Fibroblast of villous mesenchyme (primary cell): ENCODE results near the gene SRL. TPM values are rescaled to one million over a fixed set of nuclear protein-coding genes. Genes with fewer than 3 reads are reported as not detected.

ENCODE experiments used
- DNase-seq: peaks from one replicate; pipeline ENCODE4 v3.0.0-alpha.2; 2010; ENCODE audit warnings: low read depth
- H3K4me3 ChIP-seq: 2 replicates; pipeline ENCODE4 v1.5.1; 2011; ENCODE audit warnings: low read depth, mild to moderate bottlenecking, low read length
- CTCF ChIP-seq: IDR thresholded peaks from 2 replicates; pipeline ENCODE4 v1.5.1; 2012; ENCODE audit warnings: low read depth, mild to moderate bottlenecking, low read length; ENCODE audit not compliant: insufficient read depth
- total RNA-seq: library from RNA; depleted of rRNA; stranded (reverse); fragments of >200 nt; gene quantifications from 2 replicates; pipeline ENCODE4 v1.2.3, GENCODE V29; 2012

Gene SRL
- total RNA-seq, 1 donor, result 0.43 TPM

GRCh38 chr16:4202615-4203345 is 39.1 kb downstream of the SRL start:
- TF ChIP-seq CTCF, result no peak
- DNase-seq, result no peak
- H3K4me3 ChIP-seq, result no peak overlapping the region

GRCh38 chr16:4200781-4201137 is 41.1 kb downstream of the SRL start:
- TF ChIP-seq CTCF, result no peak
- no peak overlapping the region for H3K4me3 ChIP-seq
- DNase-seq, result peak; percentile 17

GRCh38 chr16:4200000-4200780 is 41.7 kb downstream of the SRL start:
- TF ChIP-seq CTCF, result peak; percentile 90
- peak; percentile 66 for DNase-seq
- H3K4me3 ChIP-seq, result no peak overlapping the region

GRCh38 chr16:4198816-4199215 is 43.1 kb downstream of the SRL start:
- H3K4me3 ChIP-seq, result no peak overlapping the region
- no peak for TF ChIP-seq CTCF
- no peak for DNase-seq

- H3K4me3 ChIP-seq, result no peak overlapping the region
- no peak for TF ChIP-seq CTCF
- DNase-seq, result no peak
Measured at GRCh38 chr16:4194661-4195060, 47.2 kb downstream of the SRL start.

- H3K4me3 ChIP-seq, result no peak overlapping the region
- TF ChIP-seq CTCF, result no peak
- no peak for DNase-seq
Measured at GRCh38 chr16:4193920-4194319, 48.0 kb downstream of the SRL start.

GRCh38 chr16:4192206-4192605 is 49.7 kb downstream of the SRL start:
- DNase-seq, result no peak
- no peak overlapping the region for H3K4me3 ChIP-seq
- TF ChIP-seq CTCF, result no peak
